HG03045 (cell line): ENCODE measurements around the gene OPN1MW.
"Not testable (repeated sequence)": the region's sequence is repeated elsewhere in the genome, so short reads cannot be mapped to it uniquely, and the experiment has no call there.

Source experiments
- ATAC-seq: cut with Tn5 transposase; IDR thresholded peaks from one replicate; pipeline ENCODE4 v1.9.1; 2021; ENCODE audit warnings: mild to moderate bottlenecking, moderate library complexity; ENCODE audit not compliant: unreplicated experiment

OPN1MW gene

GRCh38 chrX:154209670-154210418 is 27.4 kb downstream of the OPN1MW start:
- not testable (repeated sequence) for ATAC-seq

DNA sequence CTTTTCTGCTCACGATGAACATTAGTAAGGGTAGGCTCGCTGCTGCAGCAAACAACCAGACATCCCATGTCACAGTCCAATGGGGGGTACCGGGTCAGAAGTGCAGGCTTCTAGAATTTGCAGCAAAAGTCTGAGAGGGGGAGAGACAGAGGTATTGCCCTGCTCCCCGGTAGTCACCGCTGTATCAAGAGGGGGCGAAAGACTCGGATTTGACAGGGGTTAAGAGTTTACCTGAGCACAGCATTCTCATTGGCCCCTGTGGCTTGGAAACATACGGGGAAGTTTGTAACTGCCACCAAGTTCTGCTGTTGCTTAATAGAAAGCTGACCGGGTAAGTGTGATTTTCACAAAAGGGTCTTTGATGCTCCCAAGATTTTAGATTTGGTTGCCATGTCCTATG is 28.7 kb downstream of the OPN1MW start:
- ATAC-seq: not testable (repeated sequence)

- not testable (repeated sequence) for ATAC-seq
These were observed 29.1 kb downstream of the OPN1MW start for GRCh38 chrX:154211499-154211898.

DNA sequence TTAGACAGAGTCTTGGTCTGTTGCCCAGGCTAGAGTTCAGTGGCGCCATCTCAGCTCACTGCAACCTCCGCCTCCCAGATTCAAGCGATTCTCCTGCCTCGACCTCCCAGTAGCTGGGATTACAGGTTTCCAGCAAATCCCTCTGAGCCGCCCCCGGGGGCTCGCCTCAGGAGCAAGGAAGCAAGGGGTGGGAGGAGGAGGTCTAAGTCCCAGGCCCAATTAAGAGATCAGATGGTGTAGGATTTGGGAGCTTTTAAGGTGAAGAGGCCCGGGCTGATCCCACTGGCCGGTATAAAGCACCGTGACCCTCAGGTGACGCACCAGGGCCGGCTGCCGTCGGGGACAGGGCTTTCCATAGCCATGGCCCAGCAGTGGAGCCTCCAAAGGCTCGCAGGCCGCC is 37.1 kb downstream of the OPN1MW start, which contains the start of gene OPN1MW2:
TSS of gene OPN1MW2 (plus strand) at position 301 of the 400 bp plus-strand sequence. CDS start at position 361, 60 bp downstream.
- not testable (repeated sequence) for ATAC-seq

GRCh38 chrX:154225292-154225691 is 42.9 kb downstream of the OPN1MW start:
- not testable (repeated sequence) for ATAC-seq

DNA sequence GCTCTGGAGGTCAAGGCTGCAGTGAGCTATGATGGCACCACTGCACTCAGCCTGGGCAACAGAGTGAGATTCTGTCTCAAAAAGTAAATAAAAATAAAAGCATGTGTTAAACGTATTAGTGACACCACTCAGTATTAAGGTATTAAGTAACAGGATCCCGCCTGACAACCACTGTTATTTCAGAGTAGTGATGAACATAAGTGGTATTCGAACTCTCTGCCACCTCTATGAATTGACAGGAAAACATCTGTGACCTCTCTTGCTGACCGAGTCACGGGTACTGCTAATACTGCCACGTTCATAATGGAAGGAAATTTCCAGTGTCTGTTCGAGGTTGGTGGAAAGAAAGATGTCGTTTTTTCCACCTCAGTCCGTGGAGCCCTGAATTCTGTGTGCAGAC is 44.3 kb downstream of the OPN1MW start:
- ATAC-seq: not testable (repeated sequence)

DNA sequence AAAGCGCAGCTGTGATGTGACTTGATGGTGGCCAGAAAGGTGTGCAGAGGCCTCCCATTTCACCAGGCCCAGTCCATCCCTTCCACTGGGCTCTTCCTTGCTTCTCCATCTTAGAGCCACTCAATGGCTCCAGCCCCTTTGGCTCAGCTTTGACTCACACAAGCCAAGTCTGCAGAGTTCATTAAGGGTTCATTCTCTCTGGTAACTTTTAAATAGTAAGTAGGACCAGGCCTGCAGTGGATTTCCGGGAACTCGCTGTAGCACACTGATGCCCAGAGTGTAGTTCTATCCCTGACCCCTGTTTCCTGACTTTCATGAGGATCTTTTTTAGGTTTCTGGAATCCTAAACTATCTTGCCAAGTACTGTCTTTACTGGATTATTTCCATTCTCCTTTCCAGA is 49.0 kb downstream of the OPN1MW start:
- ATAC-seq: not testable (repeated sequence)

DNA sequence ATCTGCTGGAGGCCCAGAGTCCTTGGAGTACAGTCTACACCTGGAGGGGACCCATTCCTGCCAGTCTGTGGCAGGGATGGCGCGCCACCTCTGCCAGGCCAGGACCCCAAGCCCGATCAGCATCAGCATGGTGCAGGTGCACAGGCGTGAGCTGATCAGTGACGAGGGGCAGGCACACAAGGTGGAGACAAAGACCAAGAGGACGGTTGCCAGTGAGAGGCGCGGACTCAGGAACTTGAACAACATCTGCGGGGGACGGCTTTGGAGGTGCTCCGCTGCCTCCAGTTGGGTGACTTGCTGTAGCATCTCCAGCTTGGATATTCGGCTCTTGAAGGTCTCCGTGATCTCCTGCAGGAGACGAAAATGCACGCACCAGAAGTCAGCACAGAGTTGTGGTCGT is 51.2 kb downstream of the OPN1MW start:
- not testable (repeated sequence) for ATAC-seq

DNA sequence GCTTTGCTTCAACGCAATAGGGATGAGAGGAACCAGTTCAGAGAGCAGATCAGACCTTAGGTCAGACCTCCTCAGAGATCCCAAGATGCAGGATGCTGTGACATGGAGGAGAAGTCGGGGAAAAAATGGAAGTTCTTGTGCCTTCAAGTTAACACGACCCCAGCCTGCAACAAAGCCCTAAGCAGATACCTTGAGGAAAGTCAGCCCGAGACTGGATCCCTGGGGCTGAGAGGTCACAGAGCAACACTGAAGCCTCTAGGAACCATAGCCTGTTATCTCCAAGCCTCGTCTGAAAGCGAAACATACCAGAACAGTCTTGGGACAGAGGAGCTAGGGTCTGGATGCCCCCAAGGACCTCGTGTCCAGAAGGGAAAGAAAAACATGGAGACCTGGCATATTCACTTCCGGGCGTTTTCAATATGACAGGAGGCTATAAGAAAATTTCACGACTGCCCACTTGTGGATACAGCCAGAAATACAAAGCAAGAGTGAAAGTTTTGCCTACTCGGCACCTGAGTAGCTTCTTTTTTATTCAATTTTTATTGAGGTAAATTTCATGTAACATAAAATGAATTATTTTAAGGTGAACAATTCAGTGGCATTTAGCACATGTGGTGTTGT is 56.7 kb downstream of the OPN1MW start:
- ATAC-seq: not testable (repeated sequence)

DNA sequence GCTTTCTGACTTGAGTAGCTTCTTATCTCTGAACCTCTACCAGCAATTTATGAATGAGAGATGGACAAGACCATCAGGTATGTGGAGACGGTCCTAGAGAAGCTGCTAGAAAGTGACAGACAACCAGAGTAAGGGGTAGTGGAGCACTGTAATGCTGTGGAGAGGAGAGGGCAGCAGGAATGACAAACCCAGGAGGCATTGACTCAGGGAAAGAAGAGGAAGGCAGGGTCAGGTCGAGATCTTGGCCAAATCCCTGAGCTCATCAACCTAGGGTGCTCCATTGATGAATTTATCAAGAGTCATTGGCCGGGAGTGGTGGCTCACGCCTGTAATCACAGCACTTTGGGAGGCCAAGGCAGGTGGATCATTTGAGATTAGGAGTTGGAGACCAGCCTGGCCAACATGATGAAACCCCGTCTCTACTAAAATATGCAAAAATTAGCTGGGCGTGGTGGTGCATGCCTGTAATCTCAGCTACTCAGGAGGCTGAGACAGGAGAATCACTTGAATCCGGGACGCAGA is 57.6 kb downstream of the OPN1MW start:
- ATAC-seq: not testable (repeated sequence)
